Endothelial cell of umbilical vein (primary cell): Measurements from ENCODE around the gene TAS2R41. TPM values are rescaled to one million over a fixed set of nuclear protein-coding genes. Genes with fewer than 3 reads are reported as not detected.

Experiments used
- BruUV-seq: library from RNA; stranded (reverse); fragments of 400-500 nt; replicated peaks from 2 replicates; lab custom pipeline; 2021; lab: Mats Ljungman, UMichigan
- CTCF ChIA-PET: fragments of 300-600, 350-600 bp; sonication (Branson Sonifier 250); formaldehyde crosslinking; loops from one replicate; lab custom pipeline; 2021; ENCODE audit warnings: antibody characterized with exemption, inconsistent platforms; lab: Charles Lee
- POLR2A ChIA-PET: fragments of 300-600, 350-600 bp; sonication (Branson Sonifier 250); formaldehyde crosslinking; loops from one replicate; lab custom pipeline; 2021; ENCODE audit warnings: antibody characterized with exemption, inconsistent platforms; lab: Charles Lee
- DNase-seq: peaks from one replicate; pipeline ENCODE4 v3.0.0-alpha.2; 2011; ENCODE audit warnings: low read depth, low spot score
- FAIRE-seq: peaks from 2 replicates; lab custom pipeline; 2011; peaks lifted over from hg19 to GRCh38; lab: Jason Lieb, UNC
- H2AFZ ChIP-seq: 2 replicates; pipeline ENCODE4 v1.6.0; 2012; ENCODE audit warnings: low read depth, low read length, control low read depth, inconsistent platforms
- H3K27ac ChIP-seq: 2 replicates; pipeline ENCODE4 v1.5.1; 2011; ENCODE audit warnings: low read depth, mild to moderate bottlenecking, control low read depth, low read length, moderate library complexity; ENCODE audit not compliant: insufficient read depth
- H3K27me3 ChIP-seq, 2 experiments: 2 replicates each; pipeline versions ENCODE4 v1.6.0 to v1.6.1; 2011; ENCODE audit warnings: low read length in 2 of 2, mixed read lengths in 1 of 2; ENCODE audit not compliant: control insufficient read depth in 2 of 2, insufficient read depth in 2 of 2
- H3K36me3 ChIP-seq, 2 experiments: 2 replicates in 1 of 2; 3 replicates in 1 of 2; pipeline ENCODE4 v1.5.1; 2011; ENCODE audit warnings: low read length in 2 of 2, mild to moderate bottlenecking in 1 of 2, moderate library complexity in 1 of 2; ENCODE audit not compliant: control insufficient read depth in 2 of 2, insufficient read depth in 2 of 2; ENCODE audit errors: extremely low read depth in 1 of 2
- H3K4me1 ChIP-seq: 3 replicates; pipeline ENCODE4 v1.5.1; 2011; ENCODE audit warnings: mild to moderate bottlenecking, low read length; ENCODE audit not compliant: control insufficient read depth, insufficient read depth; ENCODE audit errors: extremely low read depth
- H3K4me2 ChIP-seq: 2 replicates; pipeline ENCODE4 v1.6.1; 2011; ENCODE audit warnings: low read length, control low read depth, mixed read lengths; ENCODE audit not compliant: insufficient read depth
- H3K4me3 ChIP-seq, 3 experiments: fragments of 200-600 bp in 1 of 3; sonication (generic), shearing (Covaris generic) in 1 of 3; replicated peaks in 1 of 3; 2 replicates each; pipeline ENCODE4 v1.5.1; 2011 to 2016; ENCODE audit warnings: control low read depth in 3 of 3, low read length in 3 of 3, mild to moderate bottlenecking in 2 of 3, inconsistent platforms in 1 of 3, low read depth in 1 of 3, moderate library complexity in 1 of 3; ENCODE audit not compliant: insufficient read depth in 1 of 3
- H3K79me2 ChIP-seq: 2 replicates; pipeline ENCODE4 v1.6.0; 2012; ENCODE audit warnings: low read length, inconsistent platforms; ENCODE audit not compliant: control insufficient read depth, insufficient read depth
- H3K9ac ChIP-seq: replicated peaks from 2 replicates; pipeline ENCODE3; 2011; ENCODE audit warnings: low read length, control low read depth; ENCODE audit not compliant: insufficient read depth; ENCODE audit errors: extremely low read depth
- H3K9me1 ChIP-seq: replicated peaks from 3 replicates; pipeline ENCODE4 v1.6.0; 2011; ENCODE audit warnings: mild to moderate bottlenecking, low read length; ENCODE audit not compliant: control insufficient read depth, insufficient read depth; ENCODE audit errors: extremely low read depth
- H3K9me3 ChIP-seq: replicated peaks from 2 replicates; pipeline ENCODE4 v1.5.1; 2012; ENCODE audit warnings: low read length, inconsistent platforms; ENCODE audit not compliant: control insufficient read depth, insufficient read depth
- H4K20me1 ChIP-seq: replicated peaks from 2 replicates; pipeline ENCODE3; 2011; ENCODE audit warnings: mild to moderate bottlenecking, low read length; ENCODE audit not compliant: control insufficient read depth, insufficient read depth; ENCODE audit errors: extremely low read depth
- EZH2 ChIP-seq: IDR thresholded peaks from 2 replicates; pipeline ENCODE4 v1.6.1; 2012; ENCODE audit warnings: borderline replicate concordance, low read depth, mild to moderate bottlenecking, moderate library complexity, low read length, inconsistent platforms; ENCODE audit not compliant: severe bottlenecking
- JUN ChIP-seq: IDR thresholded peaks from 2 replicates; pipeline ENCODE4 v1.6.1; 2011; ENCODE audit warnings: borderline replicate concordance, low read depth; ENCODE audit not compliant: insufficient read length, insufficient read depth
- MYC ChIP-seq: IDR thresholded peaks from one replicate; pipeline ENCODE4 v1.6.1; 2011; ENCODE audit warnings: mild to moderate bottlenecking, low read depth, low read length
- dilution Hi-C: fragments of 300-500 bp; cut with MboI; formaldehyde crosslinking; loops from one replicate; pipeline ENCODE4 v1.15.0; 2019; ENCODE audit warnings: low sequenced_read_pairs; ENCODE audit not compliant: extremely low pct_ligation_motif_present
- intact Hi-C: fragments of 100-400 bp; cut with micrococcal nuclease; formaldehyde crosslinking; loops from one replicate; pipeline ENCODE4 v1.10.0; 2022
- polyA plus RNA-seq, 4 experiments: library from polyadenylated mRNA; depleted of rRNA in 3 of 4; stranded (reverse) in 3 of 4; unstranded in 1 of 4; fragments of >200 nt; gene quantifications; 2 replicates each; pipeline versions ENCODE4 v1.2.1 to v1.2.3, GENCODE V29; 2011 to 2012; ENCODE audit warnings: missing spikeins in 1 of 4
- total RNA-seq: library from RNA; stranded (reverse); gene quantifications from 2 replicates; pipeline ENCODE4 v1.2.3, GENCODE V29; 2021
- TF ChIP-seq, protein P1 (sequence below), 2 donors: IDR thresholded peaks; 1 replicate in 1 of 2; 2 replicates in 1 of 2; pipeline ENCODE4 v1.5.1; 2011; ENCODE audit warnings: low read length in 2 of 2, mild to moderate bottlenecking in 2 of 2, moderate library complexity in 2 of 2, control low read depth in 1 of 2, inconsistent platforms in 1 of 2, low read depth in 1 of 2; ENCODE audit not compliant: insufficient read depth in 1 of 2; ENCODE audit errors: extremely low read depth in 1 of 2
- TF ChIP-seq, protein P2 (sequence below): IDR thresholded peaks from 2 replicates; pipeline ENCODE4 v1.6.1; 2011; ENCODE audit not compliant: insufficient read depth, insufficient read length

TAS2R41 gene
- total and polyA plus RNA-seq, 2 donors (not counting 3 experiments of a cell fraction or from before 2014, with no cell fraction given): not detected

DNA sequence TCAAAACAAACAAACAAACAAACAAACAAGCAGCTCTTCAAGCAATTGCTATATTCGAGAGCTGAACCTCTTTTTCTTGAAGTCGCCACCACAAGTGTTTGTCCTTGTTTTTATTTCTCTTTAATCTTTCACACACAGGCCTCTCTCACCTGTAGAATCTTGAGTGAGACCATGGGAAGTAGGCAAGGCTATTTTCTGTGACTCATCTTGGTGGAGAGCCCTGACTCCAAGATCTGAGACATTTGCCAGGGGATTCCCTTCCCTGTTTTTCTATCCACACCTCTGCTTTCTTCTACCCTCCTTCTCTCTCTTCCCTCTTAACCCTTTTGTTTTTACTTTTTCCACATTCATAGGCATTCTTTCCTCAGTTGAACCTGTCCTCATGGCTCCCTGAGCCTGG, 42.4 kb upstream of the TAS2R41 start:
- no peaks in the 10 kb centered on the region for H4K20me1 ChIP-seq
- no peak overlapping the region for H2AFZ ChIP-seq
- CTCF ChIA-PET: interaction anchor here (1.8 kb wide), 1 partner anchor 46 kb away, joined by 5 read pairs; no protein-coding TSS in a partner anchor
- no peaks in the 10 kb centered on the region for H3K9me3 ChIP-seq
- no peak for TF ChIP-seq JUN
- no peak for TF ChIP-seq EZH2
- TF ChIP-seq MYC: no peak
- TF ChIP-seq, protein P1, sequence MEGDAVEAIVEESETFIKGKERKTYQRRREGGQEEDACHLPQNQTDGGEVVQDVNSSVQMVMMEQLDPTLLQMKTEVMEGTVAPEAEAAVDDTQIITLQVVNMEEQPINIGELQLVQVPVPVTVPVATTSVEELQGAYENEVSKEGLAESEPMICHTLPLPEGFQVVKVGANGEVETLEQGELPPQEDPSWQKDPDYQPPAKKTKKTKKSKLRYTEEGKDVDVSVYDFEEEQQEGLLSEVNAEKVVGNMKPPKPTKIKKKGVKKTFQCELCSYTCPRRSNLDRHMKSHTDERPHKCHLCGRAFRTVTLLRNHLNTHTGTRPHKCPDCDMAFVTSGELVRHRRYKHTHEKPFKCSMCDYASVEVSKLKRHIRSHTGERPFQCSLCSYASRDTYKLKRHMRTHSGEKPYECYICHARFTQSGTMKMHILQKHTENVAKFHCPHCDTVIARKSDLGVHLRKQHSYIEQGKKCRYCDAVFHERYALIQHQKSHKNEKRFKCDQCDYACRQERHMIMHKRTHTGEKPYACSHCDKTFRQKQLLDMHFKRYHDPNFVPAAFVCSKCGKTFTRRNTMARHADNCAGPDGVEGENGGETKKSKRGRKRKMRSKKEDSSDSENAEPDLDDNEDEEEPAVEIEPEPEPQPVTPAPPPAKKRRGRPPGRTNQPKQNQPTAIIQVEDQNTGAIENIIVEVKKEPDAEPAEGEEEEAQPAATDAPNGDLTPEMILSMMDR (IDR thresholded peaks at IDR 0.05; ENCODE audit: extremely low read depth in 1 of 2, insufficient read depth in 1 of 2, low read depth in 1 of 2, low read length in 2 of 2): no peak
- TF ChIP-seq, protein P2, sequence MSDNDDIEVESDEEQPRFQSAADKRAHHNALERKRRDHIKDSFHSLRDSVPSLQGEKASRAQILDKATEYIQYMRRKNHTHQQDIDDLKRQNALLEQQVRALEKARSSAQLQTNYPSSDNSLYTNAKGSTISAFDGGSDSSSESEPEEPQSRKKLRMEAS: no peak
- DNase-seq (no peak), FAIRE-seq (no peak)
- BruUV-seq: no TSS peak
- peaks cover 30% of the 10 kb centered on the region for H3K4me1 ChIP-seq
- POLR2A ChIA-PET: no interaction called here
- dilution Hi-C loops: no loop called here
- no peak overlapping the region for H3K4me2 ChIP-seq
- no peak overlapping the region for H3K4me3 ChIP-seq
- H3K27ac ChIP-seq: no peak overlapping the region
- no peak overlapping the region for H3K9ac ChIP-seq
- no peaks in the 10 kb centered on the region for H3K9me1 ChIP-seq
- intact Hi-C loops: no loop called here
- no peaks in the 10 kb centered on the region for H3K27me3 ChIP-seq
- no peaks in the 10 kb centered on the region for H3K79me2 ChIP-seq
- no peaks in the 10 kb centered on the region for H3K36me3 ChIP-seq
